Endothelial cell of hepatic sinusoid (primary cell): ENCODE results near the gene B3GALT5.

Experiments used
- in situ Hi-C: cut with HindIII; loops from 2 replicates; pipeline ENCODE4 v1.10.0; 2017; ENCODE audit warnings: low sequenced_read_pairs

The B3GALT5 gene

GRCh38 chr21:39602793-39603192, 9.9 kb upstream of the B3GALT5 start:
- in situ Hi-C loops: no loop called here

- in situ Hi-C loops: no loop called here
Measured at GRCh38 chr21:39604951-39605350, 7.8 kb upstream of the B3GALT5 start.

GRCh38 chr21:39610703-39611102, 2.0 kb upstream of the B3GALT5 start:
- in situ Hi-C loops: no loop called here

GRCh38 chr21:39611551-39612190, 1.1 kb upstream of the B3GALT5 start:
- in situ Hi-C loops: no loop called here

GRCh38 chr21:39613041-39613934, 548 bp downstream of the B3GALT5 start:
- in situ Hi-C loops: no loop called here

GRCh38 chr21:39616211-39616772, 3.6 kb downstream of the B3GALT5 start:
- in situ Hi-C loops: no loop called here

GRCh38 chr21:39620856-39621255, 8.1 kb downstream of the B3GALT5 start:
- in situ Hi-C loops: no loop called here

- in situ Hi-C loops: no loop called here
Measured at GRCh38 chr21:39625211-39625895, 12.6 kb downstream of the B3GALT5 start.

GRCh38 chr21:39628385-39628784, 15.6 kb downstream of the B3GALT5 start:
- in situ Hi-C loops: no loop called here

GRCh38 chr21:39630191-39630591, 17.5 kb downstream of the B3GALT5 start:
- in situ Hi-C loops: no loop called here

- in situ Hi-C loops: no loop called here
Measured at GRCh38 chr21:39630827-39631226, 18.1 kb downstream of the B3GALT5 start.

GRCh38 chr21:39631842-39632562, 19.3 kb downstream of the B3GALT5 start:
- in situ Hi-C loops: no loop called here

GRCh38 chr21:39632796-39633442, 20.2 kb downstream of the B3GALT5 start:
- in situ Hi-C loops: no loop called here

- in situ Hi-C loops: no loop called here
Measured at GRCh38 chr21:39633770-39634181, 21.0 kb downstream of the B3GALT5 start.

- in situ Hi-C loops: no loop called here
Measured at GRCh38 chr21:39634507-39634906, 21.8 kb downstream of the B3GALT5 start.

- in situ Hi-C loops: no loop called here
Measured at GRCh38 chr21:39637197-39637970, 24.6 kb downstream of the B3GALT5 start.

- in situ Hi-C loops: no loop called here
Measured at GRCh38 chr21:39637971-39638240, 25.2 kb downstream of the B3GALT5 start.

GRCh38 chr21:39638281-39638680, 25.5 kb downstream of the B3GALT5 start:
- in situ Hi-C loops: no loop called here

- in situ Hi-C loops: no loop called here
Measured at GRCh38 chr21:39640754-39641153, 28.0 kb downstream of the B3GALT5 start.
